K562 (cell line): ENCODE measurements around the gene SSU72. TPM values are rescaled to one million over a fixed set of nuclear protein-coding genes. Genes with fewer than 3 reads are reported as not detected.

Source experiments
- ATAC-seq: fragments of 200-7000 bp; cut with Tn5 transposase; 3 replicates; pipeline ENCODE4 v1.9.1; 2020; ENCODE audit warnings: moderate library complexity
- BruUV-seq: library from RNA; stranded (reverse); fragments of 400-500 nt; replicated peaks from 2 replicates; lab custom pipeline; 2021; lab: Mats Ljungman, UMichigan
- CTCF ChIA-PET: fragments of 300-600 bp; formaldehyde crosslinking; extraction: SDS; loops from one replicate; lab custom pipeline; 2021; ENCODE audit warnings: low intra/inter-chr PET ratio; lab: Yijun Ruan, JAX
- POLR2A ChIA-PET: fragments of 300-600, 350-650 bp; sonication (Branson Sonifier 250); formaldehyde crosslinking; extraction: SDS; loops from one replicate; lab custom pipeline; 2021; ENCODE audit warnings: antibody characterized with exemption, inconsistent platforms; lab: Yijun Ruan, JAX
- DNase-seq, 4 experiments: peaks; one replicate each; pipeline versions ENCODE4 v3.0.0 to v3.0.0-alpha.2; 2011 to 2018; ENCODE audit warnings: low spot score in 3 of 4, mixed read lengths in 3 of 4; ENCODE audit errors: extremely low read depth in 1 of 4
- FAIRE-seq: peaks from 2 replicates; lab custom pipeline; 2011; peaks lifted over from hg19 to GRCh38; lab: Jason Lieb, UNC
- H2AFZ ChIP-seq: 2 replicates; pipeline ENCODE4 v1.6.0; 2011; ENCODE audit warnings: low read depth, low read length, control low read depth, inconsistent platforms
- H3K27ac ChIP-seq: fragments of 200-600 bp; 3 replicates; pipeline ENCODE4 v1.8.0; 2011; ENCODE audit warnings: low read depth, mild to moderate bottlenecking, control low read depth, inconsistent platforms, low read length, moderate library complexity, mixed read lengths; ENCODE audit errors: extremely low read depth
- H3K27me3 ChIP-seq, 2 experiments: fragments of 300-600 bp in 1 of 2; 2 replicates in 1 of 2; 3 replicates in 1 of 2; pipeline versions ENCODE4 v1.6.0 to v1.8.0; 2011; ENCODE audit warnings: inconsistent platforms in 2 of 2, low read length in 2 of 2, mild to moderate bottlenecking in 1 of 2, mixed read lengths in 1 of 2, moderate library complexity in 1 of 2; ENCODE audit not compliant: control insufficient read depth in 2 of 2, insufficient read depth in 2 of 2
- H3K36me3 ChIP-seq: fragments of 300-600 bp; 3 replicates; pipeline ENCODE4 v1.8.0; 2011; ENCODE audit warnings: mild to moderate bottlenecking, low read length, inconsistent platforms; ENCODE audit not compliant: control insufficient read depth, insufficient read depth
- H3K4me1 ChIP-seq, 2 experiments: fragments of 200-600 bp in 1 of 2; replicated peaks in 1 of 2; 2 replicates in 1 of 2; 3 replicates in 1 of 2; pipeline versions ENCODE4 v1.5.1 to v1.8.0; 2011; ENCODE audit warnings: inconsistent platforms in 2 of 2, low read length in 2 of 2, mild to moderate bottlenecking in 1 of 2, mixed read lengths in 1 of 2, moderate library complexity in 1 of 2; ENCODE audit not compliant: control insufficient read depth in 2 of 2, insufficient read depth in 2 of 2
- H3K4me2 ChIP-seq: 2 replicates; pipeline ENCODE4 v1.6.1; 2011; ENCODE audit warnings: low read length, control low read depth, inconsistent platforms, mixed read lengths; ENCODE audit not compliant: insufficient read depth
- H3K4me3 ChIP-seq: fragments of 200-600 bp; sonication (generic), shearing (Covaris generic); 2 replicates; pipeline ENCODE4 v1.5.1; 2016; ENCODE audit warnings: control low read depth, inconsistent platforms
- H3K79me2 ChIP-seq: fragments of 200-600 bp; 3 replicates; pipeline ENCODE4 v1.8.0; 2011; ENCODE audit warnings: low read length, inconsistent platforms; ENCODE audit not compliant: control insufficient read depth, insufficient read depth
- H3K9ac ChIP-seq, 2 experiments: 2 replicates each; pipeline versions ENCODE4 v1.6.0 to v1.6.1; 2011; ENCODE audit warnings: low read depth in 2 of 2, low read length in 2 of 2, control low read depth in 1 of 2, inconsistent platforms in 1 of 2, mild to moderate bottlenecking in 1 of 2, mixed read lengths in 1 of 2; ENCODE audit not compliant: insufficient read depth in 1 of 2
- H3K9me1 ChIP-seq: one replicate; pipeline ENCODE4 v1.6.0; 2011; ENCODE audit warnings: inconsistent platforms, mild to moderate bottlenecking, low read length, moderate library complexity; ENCODE audit not compliant: control insufficient read depth, insufficient read depth
- H3K9me3 ChIP-seq: replicated peaks from 2 replicates; pipeline ENCODE4 v1.5.1; 2011; ENCODE audit warnings: low read depth, low read length, inconsistent platforms; ENCODE audit not compliant: control insufficient read depth, insufficient read depth
- H4K20me1 ChIP-seq: replicated peaks from 2 replicates; pipeline ENCODE4 v1.6.1; 2011; ENCODE audit warnings: low read length, inconsistent platforms, mixed read lengths; ENCODE audit not compliant: control insufficient read depth, insufficient read depth
- GTF3C2 ChIP-seq: IDR thresholded peaks from 3 replicates; pipeline ENCODE4 v1.6.1; 2011; ENCODE audit warnings: borderline replicate concordance, mild to moderate bottlenecking, moderate library complexity; ENCODE audit not compliant: insufficient read length; ENCODE audit errors: extremely low read depth
- POLR2AphosphoS2 ChIP-seq: IDR thresholded peaks from 2 replicates; pipeline ENCODE4 v1.6.1; 2012; ENCODE audit warnings: low read length, improper control_type of control experiment
- POLR2G ChIP-seq: fragments of 200-400 bp; formaldehyde crosslinking; IDR thresholded peaks from 2 replicates; pipeline ENCODE4 v1.6.1; 2017; ENCODE audit warnings: low read depth, mild to moderate bottlenecking, antibody characterized with exemption, low read length, moderate library complexity
- RBM22 ChIP-seq: fragments of 200-400 bp; formaldehyde crosslinking; IDR thresholded peaks from 2 replicates; pipeline ENCODE4 v1.6.1; 2018; ENCODE audit warnings: low read length, low read depth; ENCODE audit not compliant: poor library complexity, severe bottlenecking
- SUPT5H ChIP-seq: fragments of 450-650 bp; IDR thresholded peaks from 2 replicates; pipeline ENCODE4 v1.6.1; 2016
- ZBTB33 ChIP-seq: sonication (generic); formaldehyde crosslinking; IDR thresholded peaks from 2 replicates; pipeline ENCODE4 v1.8.1; 2023; ENCODE audit warnings: mild to moderate bottlenecking, missing genetic modification reagents
- WGBS: fragments of 100-300 bp; shearing (Covaris generic); methylation state at CpG from one replicate; pipeline ENCODE4 v1.1.6; 2016; ENCODE audit warnings: low coverage, mixed read lengths; ENCODE audit not compliant: insufficient coverage; ENCODE audit errors: missing lambda C conversion rate; 5-methylcytosine and 5-hydroxymethylcytosine counted together
- in situ Hi-C: fragments of 300-500 bp; cut with MboI; formaldehyde crosslinking; loops from 4 replicates; pipeline ENCODE4 v1.15.0; 2018; ENCODE audit warnings: inconsistent platforms, mixed read lengths
- intact Hi-C: fragments of 100-400 bp; cut with micrococcal nuclease; formaldehyde crosslinking; loops from 2 replicates; pipeline ENCODE4 v1.14.2; 2022
- polyA plus RNA-seq, 8 experiments: library from polyadenylated mRNA; depleted of rRNA in 4 of 8; stranded (reverse) in 5 of 8; unstranded in 3 of 8; fragments of >200 nt; fragmentation: Nextera tagmentation in 2 of 8; fragmentation: Illumina TruSeq in 1 of 8; extraction: Ambion mirVana in 2 of 8; extraction: Trizol in 1 of 8; gene quantifications; 2 replicates each; pipeline versions ENCODE4 v1.2.1 to v1.2.3, GENCODE V29; 2011 to 2014; ENCODE audit warnings: inconsistent platforms in 1 of 8, missing spikeins in 1 of 8
- total RNA-seq, 7 experiments: library from RNA; depleted of rRNA in 6 of 7; stranded (reverse); fragments of >200 nt in 6 of 7; fragmentation: Illumina TruSeq in 2 of 7; extraction: Trizol in 2 of 7; gene quantifications; 2 replicates each; pipeline versions ENCODE4 v1.2.1 to v1.2.3, GENCODE V29; 2011 to 2021; ENCODE audit warnings: low replicate concordance in 1 of 7
- TF ChIP-seq, protein P1 (sequence below), 2 experiments: IDR thresholded peaks; 2 replicates each; pipeline ENCODE4 v1.6.1; 2011; ENCODE audit warnings: borderline replicate concordance in 1 of 2, control low read depth in 1 of 2, low read depth in 1 of 2, low read length in 1 of 2, mild to moderate bottlenecking in 1 of 2, mixed read lengths in 1 of 2, moderate library complexity in 1 of 2; ENCODE audit not compliant: insufficient read depth in 1 of 2, insufficient read length in 1 of 2, poor library complexity in 1 of 2, severe bottlenecking in 1 of 2; ENCODE audit errors: extremely low read depth in 1 of 2
- TF ChIP-seq, protein P2 (sequence below), 3 experiments: fragments of 200-800 bp in 1 of 3; fragments of 250-450 bp in 1 of 3; fragments of 450-650 bp in 1 of 3; sonication (Bioruptor Pico) in 1 of 3; sonication (Bioruptor generic) in 1 of 3; formaldehyde crosslinking in 1 of 3; IDR thresholded peaks; 2 replicates each; pipeline versions ENCODE4 v1.6.1 to v1.8.0; 2016 to 2022; ENCODE audit warnings: mild to moderate bottlenecking in 2 of 3, missing genetic modification characterization in 2 of 3, missing compliant biosample characterization in 1 of 3, moderate library complexity in 1 of 3

SSU72 gene
- total and polyA plus RNA-seq, 9 of the 15 experiments (the other 6 are each of a cell fraction or from before 2014, with no cell fraction given) = 70.8 to 201 (median 94.6) TPM

DNA sequence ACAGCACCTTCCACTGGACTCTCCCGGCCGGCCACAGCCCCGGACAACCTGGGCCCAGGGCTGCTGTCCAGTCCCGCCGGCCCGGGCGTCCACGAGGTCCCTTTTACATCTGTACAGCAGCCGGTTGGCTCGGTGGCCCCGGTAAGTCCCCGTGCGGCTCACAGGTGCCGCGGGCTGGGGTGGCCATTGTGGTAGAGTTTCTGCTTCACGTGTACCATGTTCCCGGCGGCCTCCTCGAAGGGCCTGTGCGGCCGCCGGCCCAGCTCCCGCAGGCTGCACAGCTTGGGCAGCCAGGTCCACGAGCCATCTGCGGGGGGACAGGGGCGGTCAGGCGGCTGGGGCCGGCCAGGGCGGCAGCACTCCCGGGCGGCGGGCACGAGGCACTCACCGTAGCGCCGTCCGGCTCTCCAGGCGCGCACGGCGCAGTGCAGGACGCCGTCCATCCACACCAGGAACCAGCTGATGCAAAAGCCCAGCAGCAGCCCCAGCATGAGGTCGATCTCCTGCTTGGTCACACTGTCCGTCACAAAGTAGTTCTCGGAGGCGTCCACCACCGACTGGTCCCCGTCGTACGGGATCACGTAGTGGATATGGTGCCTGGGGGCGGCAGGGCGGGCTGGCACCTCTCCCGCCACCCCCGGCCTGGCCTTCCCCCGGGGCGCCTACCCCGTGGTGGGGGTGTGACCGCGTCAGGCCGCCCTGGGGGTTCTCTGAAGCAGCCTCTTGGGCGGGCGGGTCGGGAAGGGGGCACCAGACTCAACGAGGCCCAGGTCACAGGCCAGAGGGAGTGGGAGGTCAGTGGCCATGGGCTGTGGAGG lies 39.3 kb downstream of the SSU72 start:
- FAIRE-seq (no peak), ATAC-seq (peak; percentile 14), DNase-seq (peak in 2 of 4 experiments; percentile 45 to 48)
- Histone ChIP-seq H2AFZ (no peak overlapping the region), H3K4me3 (no peak overlapping the region), H3K9ac (no peak overlapping the region; a peak in 1 of 4 replicates), H3K4me2 (no peak overlapping the region), H3K27me3 (no peaks in the 10 kb centered on the region), H3K9me1 (no peaks in the 10 kb centered on the region), H3K9me3 (peaks cover 8% of the 10 kb centered on the region), H3K4me1 (peaks cover 0 to 34% of the 10 kb centered on the region in 2 experiments; a peak in 2 of 5 replicates), H3K36me3 (peaks cover 42% of the 10 kb centered on the region; the same call in 2 of the 3 replicates), H3K27ac (no peak overlapping the region), H4K20me1 (no peaks in the 10 kb centered on the region), H3K79me2 (no peaks in the 10 kb centered on the region)
- ChIA-PET CTCF (no interaction called here), POLR2A (interaction anchor here (0.6 kb wide), 2 partner anchors 248 to 360 kb away, joined by 3 read pairs; no protein-coding TSS in a partner anchor)
- WGBS = 95% methylated on average over 30 of the region's 66 CpGs
- BruUV-seq = no TSS peak
- in situ Hi-C loops = no loop called here
- intact Hi-C loops = no loop called here
- peak; percentile 29; the same call in 1 of the 2 replicates for TF ChIP-seq POLR2AphosphoS2
- TF ChIP-seq, protein P1, sequence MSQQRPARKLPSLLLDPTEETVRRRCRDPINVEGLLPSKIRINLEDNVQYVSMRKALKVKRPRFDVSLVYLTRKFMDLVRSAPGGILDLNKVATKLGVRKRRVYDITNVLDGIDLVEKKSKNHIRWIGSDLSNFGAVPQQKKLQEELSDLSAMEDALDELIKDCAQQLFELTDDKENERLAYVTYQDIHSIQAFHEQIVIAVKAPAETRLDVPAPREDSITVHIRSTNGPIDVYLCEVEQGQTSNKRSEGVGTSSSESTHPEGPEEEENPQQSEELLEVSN (IDR thresholded peaks at IDR 0.05; ENCODE audit: borderline replicate concordance in 1 of 2, extremely low read depth in 1 of 2, insufficient read depth in 1 of 2, insufficient read length in 1 of 2, low read depth in 1 of 2, low read length in 1 of 2, poor library complexity in 1 of 2, severe bottlenecking in 1 of 2) = no peak
- peak; percentile 74 for TF ChIP-seq POLR2G
- TF ChIP-seq RBM22 = peak; percentile 8
- TF ChIP-seq ZBTB33 = peak; percentile 78
- TF ChIP-seq, protein P2, sequence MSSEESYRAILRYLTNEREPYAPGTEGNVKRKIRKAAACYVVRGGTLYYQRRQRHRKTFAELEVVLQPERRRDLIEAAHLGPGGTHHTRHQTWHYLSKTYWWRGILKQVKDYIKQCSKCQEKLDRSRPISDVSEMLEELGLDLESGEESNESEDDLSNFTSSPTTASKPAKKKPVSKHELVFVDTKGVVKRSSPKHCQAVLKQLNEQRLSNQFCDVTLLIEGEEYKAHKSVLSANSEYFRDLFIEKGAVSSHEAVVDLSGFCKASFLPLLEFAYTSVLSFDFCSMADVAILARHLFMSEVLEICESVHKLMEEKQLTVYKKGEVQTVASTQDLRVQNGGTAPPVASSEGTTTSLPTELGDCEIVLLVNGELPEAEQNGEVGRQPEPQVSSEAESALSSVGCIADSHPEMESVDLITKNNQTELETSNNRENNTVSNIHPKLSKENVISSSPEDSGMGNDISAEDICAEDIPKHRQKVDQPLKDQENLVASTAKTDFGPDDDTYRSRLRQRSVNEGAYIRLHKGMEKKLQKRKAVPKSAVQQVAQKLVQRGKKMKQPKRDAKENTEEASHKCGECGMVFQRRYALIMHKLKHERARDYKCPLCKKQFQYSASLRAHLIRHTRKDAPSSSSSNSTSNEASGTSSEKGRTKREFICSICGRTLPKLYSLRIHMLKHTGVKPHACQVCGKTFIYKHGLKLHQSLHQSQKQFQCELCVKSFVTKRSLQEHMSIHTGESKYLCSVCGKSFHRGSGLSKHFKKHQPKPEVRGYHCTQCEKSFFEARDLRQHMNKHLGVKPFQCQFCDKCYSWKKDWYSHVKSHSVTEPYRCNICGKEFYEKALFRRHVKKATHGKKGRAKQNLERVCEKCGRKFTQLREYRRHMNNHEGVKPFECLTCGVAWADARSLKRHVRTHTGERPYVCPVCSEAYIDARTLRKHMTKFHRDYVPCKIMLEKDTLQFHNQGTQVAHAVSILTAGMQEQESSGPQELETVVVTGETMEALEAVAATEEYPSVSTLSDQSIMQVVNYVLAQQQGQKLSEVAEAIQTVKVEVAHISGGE (CRISPR knock-in tag; IDR thresholded peaks at IDR 0.05) = no peak
- TF ChIP-seq GTF3C2 = no peak
- peak; percentile 28; the same call in 1 of the 2 replicates for TF ChIP-seq SUPT5H
